C4-2B (cell line): ENCODE data around the gene KPTN.

Experiments used
- H3K27ac ChIP-seq: fragments of 450-650 bp; 2 replicates; pipeline ENCODE4 v1.5.1; 2017
- ZFX ChIP-seq: fragments of 450-650 bp; IDR thresholded peaks from 2 replicates; pipeline ENCODE4 v1.6.1; 2017
- TF ChIP-seq, protein P1 (sequence below): fragments of 450-650 bp; conservative IDR thresholded peaks from 2 replicates; pipeline ENCODE4 v1.5.1; 2017; ENCODE audit warnings: mild to moderate bottlenecking

Gene KPTN

DNA sequence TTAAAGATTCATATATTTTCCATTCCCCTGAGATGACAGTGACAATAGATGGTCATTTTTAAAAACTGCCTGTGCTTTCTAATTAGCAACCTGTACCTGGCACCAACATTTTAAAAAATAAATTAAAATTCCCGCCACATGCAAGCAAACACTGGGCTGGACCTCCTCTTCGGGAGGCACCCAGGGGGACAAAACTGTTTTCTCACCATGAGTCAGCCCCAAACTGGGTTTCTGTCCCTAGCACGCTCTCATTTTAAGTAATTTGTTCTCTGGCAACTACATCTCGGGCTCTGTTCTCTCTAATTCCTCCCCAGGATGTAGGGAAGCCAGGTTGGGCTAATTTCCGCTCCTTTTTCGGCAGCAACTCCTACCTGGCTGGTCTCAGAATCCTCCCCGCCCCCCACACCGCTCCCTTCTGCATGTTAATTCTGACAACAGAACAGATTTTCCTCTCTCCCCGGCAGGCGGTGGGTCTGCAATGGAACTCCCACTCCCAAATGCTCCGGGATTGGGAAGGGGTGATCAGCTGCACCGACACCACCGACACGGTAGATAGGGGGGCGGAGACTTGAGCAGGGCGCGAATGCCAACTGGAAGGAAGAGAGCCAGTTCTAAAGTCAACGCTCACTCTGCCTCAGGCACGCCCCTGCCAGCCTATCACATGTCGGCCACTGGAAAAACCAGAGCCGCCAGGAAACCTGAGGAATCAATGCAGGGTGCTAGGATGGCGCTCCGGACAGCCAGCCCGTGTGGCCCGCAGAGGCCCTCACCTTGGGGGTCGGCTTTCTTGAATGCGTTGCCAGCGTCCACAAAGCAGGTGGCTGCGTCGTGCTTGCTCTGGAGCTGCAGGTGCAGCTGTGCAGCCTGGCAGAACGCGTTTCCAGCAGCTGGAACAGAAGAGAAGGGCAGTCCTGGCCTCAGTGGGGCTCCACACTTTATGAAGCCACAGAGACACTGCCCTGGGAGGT, 16.1 kb upstream of the KPTN start:
- no peak overlapping the region for H3K27ac ChIP-seq

DNA sequence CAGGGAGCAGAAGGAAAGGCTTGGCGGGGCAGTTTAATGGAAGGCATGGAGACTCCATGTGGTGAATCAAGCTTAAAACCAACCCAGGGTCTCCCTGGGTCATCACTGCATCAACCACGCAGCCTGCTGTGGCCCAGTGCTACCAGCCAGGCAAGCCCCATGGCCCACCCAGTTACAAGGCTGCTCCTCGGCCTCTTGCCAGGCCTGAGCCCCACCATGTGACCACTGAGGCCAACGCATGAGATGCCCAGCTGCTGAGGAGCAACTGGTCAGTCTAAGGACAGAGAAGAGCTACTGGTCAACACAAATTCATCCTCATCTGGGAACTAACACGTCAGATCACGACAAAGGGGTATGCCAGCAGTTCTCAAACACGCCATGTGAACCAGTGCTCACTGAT, 15.4 kb upstream of the KPTN start:
- H3K27ac ChIP-seq, result no peak overlapping the region
- TF ChIP-seq ZFX, result no peak
- TF ChIP-seq, protein P1, sequence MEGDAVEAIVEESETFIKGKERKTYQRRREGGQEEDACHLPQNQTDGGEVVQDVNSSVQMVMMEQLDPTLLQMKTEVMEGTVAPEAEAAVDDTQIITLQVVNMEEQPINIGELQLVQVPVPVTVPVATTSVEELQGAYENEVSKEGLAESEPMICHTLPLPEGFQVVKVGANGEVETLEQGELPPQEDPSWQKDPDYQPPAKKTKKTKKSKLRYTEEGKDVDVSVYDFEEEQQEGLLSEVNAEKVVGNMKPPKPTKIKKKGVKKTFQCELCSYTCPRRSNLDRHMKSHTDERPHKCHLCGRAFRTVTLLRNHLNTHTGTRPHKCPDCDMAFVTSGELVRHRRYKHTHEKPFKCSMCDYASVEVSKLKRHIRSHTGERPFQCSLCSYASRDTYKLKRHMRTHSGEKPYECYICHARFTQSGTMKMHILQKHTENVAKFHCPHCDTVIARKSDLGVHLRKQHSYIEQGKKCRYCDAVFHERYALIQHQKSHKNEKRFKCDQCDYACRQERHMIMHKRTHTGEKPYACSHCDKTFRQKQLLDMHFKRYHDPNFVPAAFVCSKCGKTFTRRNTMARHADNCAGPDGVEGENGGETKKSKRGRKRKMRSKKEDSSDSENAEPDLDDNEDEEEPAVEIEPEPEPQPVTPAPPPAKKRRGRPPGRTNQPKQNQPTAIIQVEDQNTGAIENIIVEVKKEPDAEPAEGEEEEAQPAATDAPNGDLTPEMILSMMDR, result no peak

More for the DNA sequence above, 16.1 kb upstream of the KPTN start:
- TF ChIP-seq ZFX, result no peak
- TF ChIP-seq, protein P1, result no peak

DNA sequence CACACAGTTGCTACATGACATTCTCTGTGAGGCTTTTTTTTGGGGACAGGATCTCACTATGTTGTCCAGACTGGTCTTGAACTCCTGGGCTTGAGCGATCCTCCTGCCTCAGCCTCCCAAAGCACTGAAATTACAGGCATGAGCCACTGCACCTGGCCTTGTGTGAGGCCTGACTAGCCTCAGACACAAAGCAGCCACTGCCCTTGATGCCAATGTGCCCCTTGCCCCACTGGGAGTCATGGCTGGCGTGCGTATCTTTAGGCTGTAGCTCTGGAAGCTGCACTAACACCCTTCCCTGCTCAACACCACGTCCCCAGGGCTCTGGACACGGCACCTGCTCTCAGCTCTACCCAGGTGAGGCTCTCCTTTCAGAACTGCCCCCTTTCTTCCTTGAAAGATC, 14.5 kb upstream of the KPTN start:
- no peak for TF ChIP-seq ZFX
- TF ChIP-seq, protein P1, result no peak
- no peak overlapping the region for H3K27ac ChIP-seq

DNA sequence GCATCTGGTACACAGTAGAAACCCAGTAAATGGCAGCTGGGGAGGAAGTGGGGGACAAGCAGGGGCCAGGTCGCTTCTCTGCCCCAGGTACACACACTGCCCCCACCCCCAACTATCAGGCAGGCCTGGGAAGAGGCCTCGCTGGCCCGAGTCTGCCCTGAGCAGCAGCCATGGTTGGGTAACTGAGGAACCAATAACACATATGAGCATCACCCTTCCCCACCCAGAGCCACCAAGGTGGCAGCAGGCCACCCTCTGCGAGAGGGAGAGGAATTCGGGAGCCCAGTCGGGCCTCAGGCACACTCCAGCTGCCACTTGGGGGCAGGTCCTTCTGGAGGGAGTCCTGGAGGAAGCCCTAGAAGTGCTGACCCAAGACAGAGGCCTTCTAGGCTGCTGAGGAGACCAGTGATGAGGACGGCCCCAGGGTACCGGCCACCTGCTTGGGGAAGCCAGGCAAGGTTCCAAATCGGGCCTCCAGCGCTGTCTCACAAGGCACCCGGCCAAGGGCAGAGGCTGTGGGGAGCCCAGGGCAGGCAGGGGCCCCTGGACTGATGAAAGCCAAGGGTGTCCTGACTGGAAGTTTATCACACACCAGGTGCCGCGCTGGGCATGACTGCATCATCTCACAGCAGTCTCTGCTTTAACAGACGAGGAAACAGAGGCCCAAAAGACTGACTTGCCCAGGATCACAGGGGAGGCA, 14.0 kb upstream of the KPTN start:
- TF ChIP-seq, protein P1, result no peak
- TF ChIP-seq ZFX, result no peak
- H3K27ac ChIP-seq, result no peak overlapping the region

DNA sequence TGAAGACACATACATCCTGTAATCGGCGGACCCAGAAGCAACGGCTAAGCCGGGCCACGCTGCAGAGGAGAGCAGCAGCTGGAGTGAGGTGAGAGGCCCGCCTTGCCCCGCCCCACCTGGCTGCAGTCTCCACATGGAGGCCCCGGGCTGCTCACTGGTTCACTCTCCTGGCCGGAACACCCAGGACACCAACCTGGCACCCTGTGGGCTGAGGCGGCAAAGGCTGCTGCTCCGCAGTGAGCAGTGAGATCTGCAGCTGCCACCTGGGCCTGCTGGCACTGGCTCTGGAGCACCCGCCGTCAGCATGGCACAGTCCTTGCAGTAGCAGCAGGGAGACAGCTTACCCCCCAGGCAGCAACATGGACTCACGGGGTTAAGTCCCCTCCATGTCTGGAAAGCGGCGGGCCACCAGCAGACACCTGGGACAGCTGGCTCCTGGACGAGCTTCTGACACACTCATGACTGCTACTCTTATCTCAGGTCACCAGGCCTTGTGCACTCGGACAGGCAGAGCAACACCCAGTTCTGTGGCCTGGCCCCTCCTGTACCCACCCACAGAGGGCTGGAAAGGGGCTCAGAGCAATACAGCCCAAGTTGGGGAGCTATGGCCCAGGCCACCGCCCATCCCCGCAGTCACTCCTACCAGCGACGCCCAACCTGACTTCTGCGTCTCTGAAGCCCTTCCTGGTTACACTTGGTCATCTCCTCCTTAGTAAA, 13.2 kb upstream of the KPTN start:
- H3K27ac ChIP-seq, result no peak overlapping the region
- TF ChIP-seq, protein P1, result no peak
- no peak for TF ChIP-seq ZFX

DNA sequence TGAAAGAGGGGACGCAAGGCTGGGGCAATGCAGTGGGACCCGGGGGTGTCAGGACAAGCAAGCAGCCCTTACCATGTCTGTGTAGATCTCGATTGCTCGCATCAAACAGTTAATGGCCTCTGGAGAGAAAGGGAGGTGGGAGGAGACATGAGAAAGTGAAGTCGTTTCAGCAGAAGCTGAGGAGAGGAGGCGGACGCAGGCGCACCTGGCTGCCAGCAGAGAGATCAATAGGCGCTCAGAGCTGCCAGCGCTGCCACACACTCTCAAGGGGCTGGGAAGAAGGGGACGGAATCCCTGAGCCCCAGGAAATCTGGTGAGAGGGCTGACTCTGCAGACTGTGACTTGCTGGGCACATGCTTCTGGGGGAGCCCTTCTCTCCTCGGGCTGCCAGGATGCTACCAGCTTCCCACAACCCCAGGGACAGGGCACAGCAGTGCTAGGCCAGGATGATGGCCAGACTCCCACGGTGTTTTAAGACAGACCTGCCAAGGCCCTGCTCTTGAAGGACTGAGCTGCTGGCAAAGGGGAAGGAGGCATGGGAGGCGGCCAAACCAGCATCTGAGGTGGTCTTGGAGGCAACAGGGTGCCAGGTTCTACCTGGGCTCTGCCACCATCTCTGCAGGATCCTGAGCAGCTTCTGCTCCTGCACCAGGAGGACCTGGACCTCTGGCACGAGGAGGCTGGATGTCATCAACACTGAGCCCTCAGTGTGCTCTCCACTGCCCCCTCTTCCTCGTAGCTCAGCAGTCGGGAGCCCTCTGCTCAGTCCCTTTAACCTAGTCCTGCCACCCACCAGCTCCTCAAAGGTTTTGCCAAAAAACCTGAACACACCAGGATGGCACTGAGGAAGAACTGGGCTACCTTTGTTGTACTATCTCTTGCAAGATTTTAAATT, 11.7 kb upstream of the KPTN start:
- H3K27ac ChIP-seq, result no peak overlapping the region
- no peak for TF ChIP-seq ZFX
- TF ChIP-seq, protein P1, result no peak
